IMR-90 (cell line): Measurements from ENCODE around the gene TMEM43. TPM values are rescaled to one million over a fixed set of nuclear protein-coding genes. Genes with fewer than 3 reads are reported as not detected.

Experiments
- ATAC-seq: fragments of 200-7000 bp; cut with Tn5 transposase; 2 replicates; pipeline ENCODE4 v1.9.1; 2020; ENCODE audit warnings: low read depth, mild to moderate bottlenecking, moderate library complexity
- BruUV-seq: library from RNA; stranded (reverse); fragments of 400-500 nt; replicated peaks from 2 replicates; lab custom pipeline; 2021; lab: Mats Ljungman, UMichigan
- CTCF ChIA-PET: fragments of 300-600 bp; formaldehyde crosslinking; extraction: SDS; loops from one replicate; lab custom pipeline; 2021; ENCODE audit warnings: antibody characterized with exemption; lab: Yijun Ruan, JAX
- POLR2A ChIA-PET: fragments of 300-600 bp; sonication (Branson Sonifier 250); formaldehyde crosslinking; loops from one replicate; lab custom pipeline; 2022; ENCODE audit warnings: antibody characterized with exemption; ENCODE audit not compliant: unreplicated experiment; lab: Charles Lee
- DNase-seq: peaks from one replicate; pipeline ENCODE4 v3.0.0; 2013
- H2AFZ ChIP-seq: replicated peaks from 2 replicates; pipeline ENCODE3; 2013; ENCODE audit warnings: low read length, mild to moderate bottlenecking; ENCODE audit not compliant: poor library complexity
- H2AK5ac ChIP-seq: 2 replicates; pipeline ENCODE4 v1.6.1; 2013; ENCODE audit warnings: low read depth, low read length, inconsistent platforms
- H2AK9ac ChIP-seq: replicated peaks from 2 replicates; pipeline ENCODE3; 2013; ENCODE audit warnings: mild to moderate bottlenecking, low read depth, low read length, moderate library complexity; ENCODE audit not compliant: poor library complexity
- H2BK120ac ChIP-seq: 2 replicates; pipeline ENCODE4 v1.6.1; 2013; ENCODE audit warnings: low read depth, low read length, inconsistent platforms
- H2BK15ac ChIP-seq: 3 replicates; pipeline ENCODE4 v1.6.1; 2013; ENCODE audit warnings: low read depth, low read length, inconsistent platforms
- H2BK20ac ChIP-seq: 2 replicates; pipeline ENCODE4 v1.6.1; 2013; ENCODE audit warnings: low read depth, mild to moderate bottlenecking, inconsistent platforms, low read length, moderate library complexity
- H2BK5ac ChIP-seq: 2 replicates; pipeline ENCODE4 v1.6.1; 2013; ENCODE audit warnings: mild to moderate bottlenecking, low read depth, low read length, inconsistent platforms; ENCODE audit not compliant: poor library complexity, severe bottlenecking
- H3K14ac ChIP-seq: replicated peaks from 2 replicates; pipeline ENCODE4 v1.6.1; 2013; ENCODE audit warnings: low read depth, low read length, inconsistent platforms
- H3K18ac ChIP-seq: 2 replicates; pipeline ENCODE4 v1.6.1; 2013; ENCODE audit warnings: low read depth, low read length, control low read depth
- H3K23ac ChIP-seq: 2 replicates; pipeline ENCODE4 v1.6.1; 2013; ENCODE audit warnings: low read depth, low read length, inconsistent platforms
- H3K27ac ChIP-seq: 2 replicates; pipeline ENCODE4 v1.5.1; 2013; ENCODE audit warnings: mild to moderate bottlenecking, control low read depth, low read length; ENCODE audit not compliant: insufficient read depth
- H3K27me3 ChIP-seq: 2 replicates; pipeline ENCODE4 v1.6.1; 2013; ENCODE audit warnings: low read length; ENCODE audit not compliant: control insufficient read depth, insufficient read depth
- H3K36me3 ChIP-seq: 2 replicates; pipeline ENCODE4 v1.6.1; 2013; ENCODE audit warnings: low read length, mixed read lengths; ENCODE audit not compliant: control insufficient read depth, insufficient read depth
- H3K4ac ChIP-seq: 2 replicates; pipeline ENCODE4 v1.6.1; 2013; ENCODE audit warnings: low read depth, low read length, inconsistent platforms
- H3K4me1 ChIP-seq: 2 replicates; pipeline ENCODE4 v1.6.1; 2013; ENCODE audit warnings: low read length, mixed read lengths; ENCODE audit not compliant: control insufficient read depth, insufficient read depth
- H3K4me2 ChIP-seq: 2 replicates; pipeline ENCODE4 v1.6.1; 2013; ENCODE audit warnings: low read depth, mild to moderate bottlenecking, control low read depth, low read length, moderate library complexity
- H3K4me3 ChIP-seq: 2 replicates; pipeline ENCODE4 v1.5.1; 2013; ENCODE audit warnings: low read depth, mild to moderate bottlenecking, control low read depth, low read length, moderate library complexity; ENCODE audit not compliant: insufficient read depth
- H3K56ac ChIP-seq: 2 replicates; pipeline ENCODE4 v1.6.1; 2013; ENCODE audit warnings: low read length, inconsistent platforms; ENCODE audit not compliant: insufficient read depth; ENCODE audit errors: extremely low read depth
- H3K79me1 ChIP-seq, 2 experiments: 2 replicates each; pipeline ENCODE4 v1.6.1; 2013; ENCODE audit warnings: low read length in 2 of 2, inconsistent platforms in 1 of 2, low read depth in 1 of 2
- H3K9ac ChIP-seq: 2 replicates; pipeline ENCODE4 v1.6.1; 2013; ENCODE audit warnings: low read depth, low read length, control low read depth
- H3K9me1 ChIP-seq: 2 replicates; pipeline ENCODE4 v1.6.1; 2013; ENCODE audit warnings: low read length, inconsistent platforms; ENCODE audit not compliant: insufficient read depth
- H3K9me3 ChIP-seq: 2 replicates; pipeline ENCODE4 v1.6.1; 2013; ENCODE audit warnings: low read length; ENCODE audit not compliant: control insufficient read depth, insufficient read depth
- H4K20me1 ChIP-seq: 2 replicates; pipeline ENCODE4 v1.6.1; 2013; ENCODE audit warnings: low read length, inconsistent platforms; ENCODE audit not compliant: insufficient read depth
- H4K5ac ChIP-seq: 2 replicates; pipeline ENCODE4 v1.6.1; 2013; ENCODE audit warnings: mild to moderate bottlenecking, low read depth, low read length, control low read depth
- H4K8ac ChIP-seq, 2 experiments: 2 replicates each; pipeline ENCODE4 v1.6.1; 2013; ENCODE audit warnings: low read depth in 2 of 2, low read length in 2 of 2, control low read depth in 1 of 2, inconsistent platforms in 1 of 2
- H4K91ac ChIP-seq: 2 replicates; pipeline ENCODE4 v1.6.1; 2013; ENCODE audit warnings: low read depth, low read length, inconsistent platforms; ENCODE audit not compliant: insufficient read depth
- BHLHE40 ChIP-seq: fragments of 150-350 bp; IDR thresholded peaks from 2 replicates; pipeline ENCODE4 v1.6.1; 2016; ENCODE audit warnings: mild to moderate bottlenecking, low read depth, low read length
- POLR2A ChIP-seq: IDR thresholded peaks from 2 replicates; pipeline ENCODE4 v1.6.1; 2012; ENCODE audit warnings: mild to moderate bottlenecking, low read depth, low read length
- WGBS, 2 experiments: methylation state at CpG; one replicate each; pipeline versions ENCODE4 v1.1.5 to v1.1.7; 2013; ENCODE audit warnings: missing lambda C conversion rate in 2 of 2; ENCODE audit not compliant: insufficient read length in 1 of 2; ENCODE audit errors: extremely low coverage in 2 of 2; 5-methylcytosine and 5-hydroxymethylcytosine counted together
- dilution Hi-C: fragments of 300-500 bp; cut with HindIII; formaldehyde crosslinking; loops from one replicate; pipeline ENCODE4 v1.14.3; 2018; ENCODE audit warnings: low sequenced_read_pairs; ENCODE audit not compliant: unreplicated experiment
- in situ Hi-C: fragments of 300-500 bp; cut with MboI; formaldehyde crosslinking; loops from 3 replicates; pipeline ENCODE4 v1.14.3; 2019; ENCODE audit warnings: low sequenced_read_pairs, inconsistent platforms, mixed read lengths
- intact Hi-C: fragments of 100-400 bp; cut with micrococcal nuclease; formaldehyde crosslinking; loops from 2 replicates; pipeline ENCODE4 v1.10.0; 2022
- polyA plus RNA-seq, 3 experiments: library from polyadenylated mRNA; depleted of rRNA; stranded (reverse); fragments of >200 nt; gene quantifications; 2 replicates each; pipeline ENCODE4 v1.2.3, GENCODE V29; 2012; ENCODE audit warnings: low replicate concordance in 1 of 3
- total RNA-seq: library from RNA; depleted of rRNA; stranded (reverse); fragments of >200 nt; gene quantifications from 2 replicates; pipeline ENCODE4 v1.2.3, GENCODE V29; 2012
- TF ChIP-seq, protein P1 (sequence below): conservative IDR thresholded peaks from 2 replicates; pipeline ENCODE4 v1.5.1; 2012; ENCODE audit warnings: mild to moderate bottlenecking, low read depth, low read length, improper control_type of control experiment

TMEM43 gene
- total and polyA plus RNA-seq, 2 of the 4 experiments (the other 2 are of a cell fraction) = 109 to 114 TPM

DNA sequence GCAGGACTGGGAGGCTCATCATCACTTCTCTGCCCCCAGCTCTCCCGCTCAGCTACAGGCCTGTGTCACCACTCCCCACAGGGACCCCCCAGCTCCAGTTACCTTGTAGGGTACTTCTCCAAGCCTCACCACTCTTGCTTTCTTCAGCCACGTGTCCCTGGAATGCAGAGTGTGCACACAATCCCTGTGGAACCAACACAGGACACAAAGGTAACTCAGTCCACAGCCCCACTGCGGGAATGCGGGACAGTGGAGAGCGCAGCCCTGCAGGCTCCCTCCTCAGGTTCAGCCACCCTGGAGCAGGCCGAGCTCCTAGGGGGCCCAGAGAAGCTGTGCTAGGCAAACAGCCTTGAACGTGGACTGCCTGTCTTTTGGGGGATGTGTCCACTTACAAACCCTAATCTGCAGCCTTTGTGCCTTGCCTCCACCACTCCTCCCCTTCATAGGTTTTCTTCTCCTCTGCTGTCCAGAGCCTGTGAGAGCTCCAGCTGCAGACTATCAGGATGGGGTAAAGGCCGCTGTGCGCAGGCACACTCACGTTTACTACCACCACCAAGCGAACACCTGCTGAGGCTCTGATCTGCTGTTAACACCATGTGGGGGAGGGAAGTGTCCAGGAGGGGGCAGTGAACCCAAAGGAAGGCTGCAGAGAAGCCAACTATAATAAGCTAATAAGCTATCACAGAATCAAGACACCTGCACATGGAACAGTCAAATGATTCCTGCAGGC lies 27.5 kb downstream of the TMEM43 start:
- WGBS, 2 experiments = no CpG with 5 or more reads among the region's 11 CpGs
- Histone ChIP-seq H3K36me3 (peaks cover 64% of the 10 kb centered on the region), H3K14ac (no peak overlapping the region), H4K91ac (no peak overlapping the region), H4K20me1 (no peaks in the 10 kb centered on the region), H3K9ac (no peak overlapping the region), H3K4me2 (no peak overlapping the region), H2BK120ac (no peak overlapping the region), H3K79me1 (peaks cover 19 to 29% of the 10 kb centered on the region in 2 experiments), H2BK5ac (no peak overlapping the region), H3K4me1 (no peaks in the 10 kb centered on the region), H3K18ac (no peak overlapping the region), H3K56ac (no peak overlapping the region), H4K8ac (no peak overlapping the region), H2AFZ (no peak overlapping the region), H2AK9ac (no peak overlapping the region), H2AK5ac (no peak overlapping the region), H3K27ac (no peak overlapping the region), H2BK15ac (no peak overlapping the region), H3K9me1 (no peaks in the 10 kb centered on the region; the same call in 1 of the 2 replicates), H3K4me3 (no peak overlapping the region), H2BK20ac (no peak overlapping the region), H3K4ac (no peak overlapping the region), H3K27me3 (no peaks in the 10 kb centered on the region), H3K9me3 (no peaks in the 10 kb centered on the region), H3K23ac (no peak overlapping the region), H4K5ac (no peak overlapping the region)
- DNase-seq (no peak), ATAC-seq (no peak)
- intact Hi-C loops (no loop called here), in situ Hi-C loops (no loop called here), dilution Hi-C loops (no loop called here)
- BruUV-seq = no TSS peak
- ChIA-PET CTCF (no interaction called here), POLR2A (interaction anchor here (1.2 kb wide), 1 partner anchor 26 kb away, joined by 3 read pairs; the partner anchor contains the start of gene LSM3)
- no peak for TF ChIP-seq POLR2A
- TF ChIP-seq, protein P1, sequence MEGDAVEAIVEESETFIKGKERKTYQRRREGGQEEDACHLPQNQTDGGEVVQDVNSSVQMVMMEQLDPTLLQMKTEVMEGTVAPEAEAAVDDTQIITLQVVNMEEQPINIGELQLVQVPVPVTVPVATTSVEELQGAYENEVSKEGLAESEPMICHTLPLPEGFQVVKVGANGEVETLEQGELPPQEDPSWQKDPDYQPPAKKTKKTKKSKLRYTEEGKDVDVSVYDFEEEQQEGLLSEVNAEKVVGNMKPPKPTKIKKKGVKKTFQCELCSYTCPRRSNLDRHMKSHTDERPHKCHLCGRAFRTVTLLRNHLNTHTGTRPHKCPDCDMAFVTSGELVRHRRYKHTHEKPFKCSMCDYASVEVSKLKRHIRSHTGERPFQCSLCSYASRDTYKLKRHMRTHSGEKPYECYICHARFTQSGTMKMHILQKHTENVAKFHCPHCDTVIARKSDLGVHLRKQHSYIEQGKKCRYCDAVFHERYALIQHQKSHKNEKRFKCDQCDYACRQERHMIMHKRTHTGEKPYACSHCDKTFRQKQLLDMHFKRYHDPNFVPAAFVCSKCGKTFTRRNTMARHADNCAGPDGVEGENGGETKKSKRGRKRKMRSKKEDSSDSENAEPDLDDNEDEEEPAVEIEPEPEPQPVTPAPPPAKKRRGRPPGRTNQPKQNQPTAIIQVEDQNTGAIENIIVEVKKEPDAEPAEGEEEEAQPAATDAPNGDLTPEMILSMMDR = 0 out of 2 replicates have a peak, but pooled peaks have one; percentile 18
- TF ChIP-seq BHLHE40 = no peak
